Activated naive CD4-positive, alpha-beta T cell treated with anti-CD3 and anti-CD28 coated beads for 36 hours (primary cell): Measurements from ENCODE around the gene AFF3. TPM values are rescaled to one million over a fixed set of nuclear protein-coding genes. Genes with fewer than 3 reads are reported as not detected.

Experiments
- CTCF ChIA-PET: fragments of 350-600 bp; sonication (Branson Sonifier 250); formaldehyde crosslinking; loops from one replicate; lab custom pipeline; 2021; ENCODE audit warnings: antibody characterized with exemption; lab: Charles Lee
- DNase-seq: peaks from one replicate; pipeline ENCODE4 v3.0.0-alpha.2; 2020
- H3K27ac Mint-ChIP-seq: one replicate; pipeline ENCODE4 v1.8.0; 2021; ENCODE audit warnings: mild to moderate bottlenecking, mixed read lengths
- H3K27me3 Mint-ChIP-seq: one replicate; pipeline ENCODE4 v1.8.0; 2021; ENCODE audit warnings: low read depth, mixed read lengths
- H3K36me3 Mint-ChIP-seq: one replicate; pipeline ENCODE4 v1.8.0; 2021; ENCODE audit warnings: low read depth, mixed read lengths
- H3K4me1 Mint-ChIP-seq: one replicate; pipeline ENCODE4 v1.8.0; 2021; ENCODE audit warnings: low read depth, mixed read lengths
- H3K4me3 Mint-ChIP-seq: one replicate; pipeline ENCODE4 v1.8.0; 2021; ENCODE audit warnings: mild to moderate bottlenecking, moderate library complexity, mixed read lengths
- H3K9me3 Mint-ChIP-seq: one replicate; pipeline ENCODE4 v1.8.0; 2021; ENCODE audit warnings: mixed read lengths
- intact Hi-C: fragments of 100-400 bp; cut with micrococcal nuclease; formaldehyde crosslinking; loops from one replicate; pipeline ENCODE4 v1.15.1; 2023
- total RNA-seq, 2 experiments: library from RNA; stranded (reverse); gene quantifications; one replicate each; pipeline ENCODE4 v1.2.3, GENCODE V29; 2021

The AFF3 gene
- total RNA-seq, 2 experiments from 2014 or later = 1.5 to 2.1 TPM

GRCh38 chr2:100072503-100072902 is 69.9 kb downstream of the AFF3 start:
- Mint-ChIP-seq H3K4me1 (peaks cover 26% of the 10 kb centered on the region), H3K9me3 (no peaks in the 10 kb centered on the region), H3K27ac (no peak overlapping the region), H3K36me3 (no peaks in the 10 kb centered on the region), H3K4me3 (no peak overlapping the region), H3K27me3 (no peaks in the 10 kb centered on the region)
- DNase-seq = no peak
- intact Hi-C loops = no loop called here
- CTCF ChIA-PET = no interaction called here

- intact Hi-C loops = no loop called here
- Mint-ChIP-seq H3K4me3 (no peak overlapping the region), H3K4me1 (peaks cover 26% of the 10 kb centered on the region), H3K27me3 (no peaks in the 10 kb centered on the region), H3K36me3 (no peaks in the 10 kb centered on the region), H3K27ac (no peak overlapping the region), H3K9me3 (no peaks in the 10 kb centered on the region)
- peak; percentile 37 for DNase-seq
- CTCF ChIA-PET = no interaction called here
Measured at GRCh38 chr2:100071335-100072043, 70.9 kb downstream of the AFF3 start.

- Mint-ChIP-seq H3K27me3 (no peaks in the 10 kb centered on the region), H3K36me3 (no peaks in the 10 kb centered on the region), H3K9me3 (no peaks in the 10 kb centered on the region), H3K27ac (no peak overlapping the region), H3K4me3 (no peak overlapping the region), H3K4me1 (peaks cover 27% of the 10 kb centered on the region)
- DNase-seq = no peak
- intact Hi-C loops = no loop called here
- CTCF ChIA-PET = interaction anchor here (0.8 kb wide), 1 partner anchor 10 kb away, joined by 4 read pairs; no protein-coding TSS in a partner anchor
Measured at GRCh38 chr2:100070078-100070477, 72.3 kb downstream of the AFF3 start.

GRCh38 chr2:100068395-100068794 is 74.0 kb downstream of the AFF3 start:
- Mint-ChIP-seq H3K4me1 (peaks cover 41% of the 10 kb centered on the region), H3K4me3 (no peak overlapping the region), H3K36me3 (peaks cover 2% of the 10 kb centered on the region), H3K27ac (no peak overlapping the region), H3K27me3 (no peaks in the 10 kb centered on the region), H3K9me3 (peaks cover 3% of the 10 kb centered on the region)
- intact Hi-C loops = loop anchor here (10.0 kb wide), 1 partner anchor 516 kb away; no protein-coding TSS in a partner anchor
- DNase-seq = no peak
- CTCF ChIA-PET = interaction anchor here (1.0 kb wide), 1 partner anchor 9 kb away, joined by 3 read pairs; no protein-coding TSS in a partner anchor

- Mint-ChIP-seq H3K36me3 (peaks cover 3% of the 10 kb centered on the region), H3K27ac (no peak overlapping the region), H3K9me3 (peaks cover 3% of the 10 kb centered on the region), H3K4me1 (peaks cover 42% of the 10 kb centered on the region), H3K27me3 (no peaks in the 10 kb centered on the region), H3K4me3 (no peak overlapping the region)
- intact Hi-C loops = loop anchor here (10.0 kb wide), 1 partner anchor 517 kb away; no protein-coding TSS in a partner anchor
- CTCF ChIA-PET = interaction anchor here (1.0 kb wide), 1 partner anchor 9 kb away, joined by 3 read pairs; no protein-coding TSS in a partner anchor
- no peak for DNase-seq
Measured at GRCh38 chr2:100067784-100068183, 74.6 kb downstream of the AFF3 start.

GRCh38 chr2:100066856-100067255 is 75.5 kb downstream of the AFF3 start:
- CTCF ChIA-PET = no interaction called here
- Mint-ChIP-seq H3K27ac (no peak overlapping the region), H3K9me3 (peaks cover 3% of the 10 kb centered on the region), H3K4me1 (peaks cover 49% of the 10 kb centered on the region), H3K4me3 (no peak overlapping the region), H3K36me3 (peaks cover 8% of the 10 kb centered on the region), H3K27me3 (no peaks in the 10 kb centered on the region)
- DNase-seq = no peak
- intact Hi-C loops = loop anchor here (10.0 kb wide), 1 partner anchor 518 kb away; no protein-coding TSS in a partner anchor

- CTCF ChIA-PET = no interaction called here
- intact Hi-C loops = loop anchor here (10.0 kb wide), 1 partner anchor 519 kb away; no protein-coding TSS in a partner anchor
- Mint-ChIP-seq H3K36me3 (peaks cover 9% of the 10 kb centered on the region), H3K27me3 (no peaks in the 10 kb centered on the region), H3K4me1 (peaks cover 50% of the 10 kb centered on the region), H3K4me3 (no peak overlapping the region), H3K27ac (no peak overlapping the region), H3K9me3 (peaks cover 3% of the 10 kb centered on the region)
- DNase-seq = no peak
Measured at GRCh38 chr2:100066246-100066645, 76.1 kb downstream of the AFF3 start.

- H3K27ac Mint-ChIP-seq = peak overlapping the region; percentile 47
- H3K9me3 Mint-ChIP-seq = peaks cover 3% of the 10 kb centered on the region
- CTCF ChIA-PET = no interaction called here
- intact Hi-C loops = loop anchor here (1.0 to 10.0 kb wide), 3 partner anchors 71 to 520 kb away; partner anchors contain the start of gene AFF3
- no peak overlapping the region for H3K4me3 Mint-ChIP-seq
- no peaks in the 10 kb centered on the region for H3K27me3 Mint-ChIP-seq
- no peak for DNase-seq
- H3K4me1 Mint-ChIP-seq = peaks cover 49% of the 10 kb centered on the region
- H3K36me3 Mint-ChIP-seq = peaks cover 10% of the 10 kb centered on the region
Measured at GRCh38 chr2:100064592-100065428, 77.6 kb downstream of the AFF3 start.

- CTCF ChIA-PET = no interaction called here
- intact Hi-C loops = loop anchor here (1.0 to 10.0 kb wide), 3 partner anchors 72 to 521 kb away; partner anchors contain the start of gene AFF3
- H3K9me3 Mint-ChIP-seq = peaks cover 3% of the 10 kb centered on the region
- peaks cover 10% of the 10 kb centered on the region for H3K36me3 Mint-ChIP-seq
- peak overlapping the region; percentile 47 for H3K27ac Mint-ChIP-seq
- peaks cover 50% of the 10 kb centered on the region for H3K4me1 Mint-ChIP-seq
- DNase-seq = no peak
- no peak overlapping the region for H3K4me3 Mint-ChIP-seq
- no peaks in the 10 kb centered on the region for H3K27me3 Mint-ChIP-seq
Measured at GRCh38 chr2:100064165-100064564, 78.2 kb downstream of the AFF3 start.

GRCh38 chr2:100063459-100063953 is 78.9 kb downstream of the AFF3 start:
- Mint-ChIP-seq H3K36me3 (peaks cover 10% of the 10 kb centered on the region), H3K27ac (peak overlapping the region; percentile 60), H3K9me3 (peaks cover 3% of the 10 kb centered on the region), H3K27me3 (no peaks in the 10 kb centered on the region), H3K4me1 (peaks cover 45% of the 10 kb centered on the region), H3K4me3 (no peak overlapping the region)
- intact Hi-C loops = loop anchor here (10.0 kb wide), 1 partner anchor 521 kb away; no protein-coding TSS in a partner anchor
- DNase-seq = no peak
- CTCF ChIA-PET = no interaction called here

GRCh38 chr2:100062336-100062735 is 80.1 kb downstream of the AFF3 start:
- H3K27ac Mint-ChIP-seq = peak overlapping the region; percentile 85

GRCh38 chr2:100060875-100061274 is 81.5 kb downstream of the AFF3 start:
- Mint-ChIP-seq H3K27me3 (no peaks in the 10 kb centered on the region), H3K27ac (peak overlapping the region; percentile 81), H3K4me3 (no peak overlapping the region), H3K4me1 (peaks cover 45% of the 10 kb centered on the region), H3K9me3 (peaks cover 3% of the 10 kb centered on the region), H3K36me3 (peaks cover 10% of the 10 kb centered on the region)
- CTCF ChIA-PET = interaction anchor here (0.5 to 1.0 kb wide), 3 partner anchors 9 to 24 kb away, joined by 3 to 4 read pairs (median 4); no protein-coding TSS in a partner anchor
- intact Hi-C loops = loop anchor here (10.0 kb wide), 1 partner anchor 524 kb away; no protein-coding TSS in a partner anchor
- peak; percentile 60 for DNase-seq

More at GRCh38 chr2:100062336-100062735, 80.1 kb downstream of the AFF3 start:
- H3K9me3 Mint-ChIP-seq = peaks cover 3% of the 10 kb centered on the region
- H3K4me3 Mint-ChIP-seq = no peak overlapping the region
- H3K4me1 Mint-ChIP-seq = peaks cover 45% of the 10 kb centered on the region
- H3K27me3 Mint-ChIP-seq = no peaks in the 10 kb centered on the region
- CTCF ChIA-PET = interaction anchor here (0.7 to 1.0 kb wide), 2 partner anchors 243 to 686 kb away, joined by 3 read pairs; no protein-coding TSS in a partner anchor
- no peak for DNase-seq
- peaks cover 10% of the 10 kb centered on the region for H3K36me3 Mint-ChIP-seq
- intact Hi-C loops = loop anchor here (10.0 kb wide), 1 partner anchor 522 kb away; no protein-coding TSS in a partner anchor
